Measurements from ENCODE around the gene BOC.

DNA sequence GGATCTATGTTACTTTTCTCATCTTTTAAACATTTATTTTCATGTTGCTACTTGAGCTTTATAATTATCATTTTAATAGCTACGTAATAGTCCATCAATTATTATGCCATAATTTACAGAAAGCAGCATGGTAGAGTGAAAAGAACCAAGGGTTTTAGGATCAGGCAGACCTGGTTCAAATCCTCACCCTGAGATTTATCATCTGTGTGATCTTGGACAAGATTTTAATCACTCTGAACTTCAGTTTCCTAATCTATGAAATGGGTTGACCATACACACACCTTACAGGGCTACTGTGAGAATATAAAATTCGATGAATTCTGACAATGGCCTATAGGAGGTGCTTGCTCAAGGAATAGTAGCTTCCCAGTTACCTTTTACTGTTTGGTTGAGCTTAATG, 27.1 kb downstream of the BOC start:
- TF ChIP-seq, protein P1, sequence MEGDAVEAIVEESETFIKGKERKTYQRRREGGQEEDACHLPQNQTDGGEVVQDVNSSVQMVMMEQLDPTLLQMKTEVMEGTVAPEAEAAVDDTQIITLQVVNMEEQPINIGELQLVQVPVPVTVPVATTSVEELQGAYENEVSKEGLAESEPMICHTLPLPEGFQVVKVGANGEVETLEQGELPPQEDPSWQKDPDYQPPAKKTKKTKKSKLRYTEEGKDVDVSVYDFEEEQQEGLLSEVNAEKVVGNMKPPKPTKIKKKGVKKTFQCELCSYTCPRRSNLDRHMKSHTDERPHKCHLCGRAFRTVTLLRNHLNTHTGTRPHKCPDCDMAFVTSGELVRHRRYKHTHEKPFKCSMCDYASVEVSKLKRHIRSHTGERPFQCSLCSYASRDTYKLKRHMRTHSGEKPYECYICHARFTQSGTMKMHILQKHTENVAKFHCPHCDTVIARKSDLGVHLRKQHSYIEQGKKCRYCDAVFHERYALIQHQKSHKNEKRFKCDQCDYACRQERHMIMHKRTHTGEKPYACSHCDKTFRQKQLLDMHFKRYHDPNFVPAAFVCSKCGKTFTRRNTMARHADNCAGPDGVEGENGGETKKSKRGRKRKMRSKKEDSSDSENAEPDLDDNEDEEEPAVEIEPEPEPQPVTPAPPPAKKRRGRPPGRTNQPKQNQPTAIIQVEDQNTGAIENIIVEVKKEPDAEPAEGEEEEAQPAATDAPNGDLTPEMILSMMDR (IDR thresholded peaks at IDR 0.05): no peak
- TF ChIP-seq POLR2A (IDR thresholded peaks at IDR 0.05): no peak
